Adrenal gland (tissue), 5 donors: ENCODE measurements around the gene CABS1.

ENCODE experiments used
- CTCF ChIP-seq, 6 experiments: fragments of 450-650 bp in 4 of 6; fragments of 200-600 bp in 2 of 6; sonication (generic) in 1 of 6; IDR thresholded peaks; 1 replicate in 5 of 6; 2 replicates in 1 of 6; pipeline versions ENCODE4 v1.5.1 to v1.8.0; 2016 to 2021; ENCODE audit warnings: antibody characterized with exemption in 6 of 6, mild to moderate bottlenecking in 2 of 6, moderate library complexity in 1 of 6
- POLR2A ChIP-seq, 2 donors: fragments of 450-650 bp; IDR thresholded peaks; one replicate each; pipeline ENCODE4 v1.6.1; 2017; ENCODE audit warnings: antibody characterized with exemption in 2 of 2, mild to moderate bottlenecking in 2 of 2, moderate library complexity in 1 of 2
- donor health status: DM: no; HTN: no; CAD: no.

GRCh38 chr4:70298051-70298450 is 36.7 kb upstream of the CABS1 start:
- TF ChIP-seq CTCF (IDR thresholded peaks at IDR 0.05) (no peak), POLR2A (IDR thresholded peaks at IDR 0.05) (no peak)
